B cell (primary cell): ENCODE results near the gene SPCS2. TPM values are rescaled to one million over a fixed set of nuclear protein-coding genes. Genes with fewer than 3 reads are reported as not detected.

Experiments
- ATAC-seq: fragments of 200-7000 bp; cut with Tn5 transposase; one replicate; pipeline ENCODE4 v1.10.0; 2021; ENCODE audit warnings: low read depth, mild to moderate bottlenecking, moderate number of reproducible peaks, moderate library complexity
- CTCF ChIA-PET: fragments of 350-600 bp; sonication (Branson Sonifier 250); formaldehyde crosslinking; loops from one replicate; lab custom pipeline; 2021; ENCODE audit warnings: antibody characterized with exemption, inconsistent platforms; lab: Charles Lee
- POLR2A ChIA-PET: fragments of 350-600 bp; sonication (Branson Sonifier 250); formaldehyde crosslinking; loops from one replicate; lab custom pipeline; 2021; ENCODE audit warnings: antibody characterized with exemption; lab: Charles Lee
- DNase-seq: peaks from one replicate; pipeline ENCODE4 v3.0.0; 2013
- H2AFZ ChIP-seq: 2 replicates; pipeline ENCODE4 v1.6.1; 2012; ENCODE audit warnings: mild to moderate bottlenecking, low read depth, low read length; ENCODE audit not compliant: insufficient read depth, poor library complexity, severe bottlenecking
- H3K27ac ChIP-seq, 2 donors: 1 replicate in 1 of 2; 2 replicates in 1 of 2; pipeline ENCODE4 v1.5.1; 2012 to 2013; ENCODE audit warnings: low read length in 2 of 2, mild to moderate bottlenecking in 2 of 2, moderate library complexity in 1 of 2
- H3K27me3 ChIP-seq, 4 experiments: fragments of 200-600 bp in 1 of 4; sonication (generic) in 1 of 4; replicated peaks in 1 of 4; 1 replicate in 2 of 4; 2 replicates in 2 of 4; pipeline versions ENCODE4 v1.6.1 to v1.7.0; 2013 to 2016; ENCODE audit warnings: low read length in 3 of 4, mild to moderate bottlenecking in 2 of 4, mixed read lengths in 1 of 4, moderate library complexity in 1 of 4; ENCODE audit not compliant: insufficient read depth in 4 of 4, control insufficient read depth in 3 of 4; ENCODE audit errors: control extremely low read depth in 1 of 4
- H3K36me3 ChIP-seq, 2 experiments: replicated peaks in 1 of 2; 1 replicate in 1 of 2; 2 replicates in 1 of 2; pipeline versions ENCODE4 v1.6.1 to v1.7.1; 2013; ENCODE audit warnings: low read length in 1 of 2; ENCODE audit not compliant: insufficient read depth in 2 of 2, control insufficient read depth in 1 of 2; ENCODE audit errors: control extremely low read depth in 1 of 2, extremely low read depth in 1 of 2
- H3K4me1 ChIP-seq, 2 donors: fragments of 200-600 bp in 1 of 2; sonication (generic) in 1 of 2; 1 replicate in 1 of 2; 2 replicates in 1 of 2; pipeline versions ENCODE4 v1.5.1 to v1.6.1; 2013 to 2017; ENCODE audit warnings: low read length in 2 of 2; ENCODE audit not compliant: control insufficient read depth in 2 of 2, insufficient read depth in 2 of 2
- H3K4me2 ChIP-seq: replicated peaks from 2 replicates; pipeline ENCODE3; 2012; ENCODE audit warnings: mild to moderate bottlenecking, low read depth, low read length; ENCODE audit not compliant: poor library complexity, severe bottlenecking
- H3K4me3 ChIP-seq, 5 experiments: fragments of 200-600 bp in 1 of 5; sonication (generic) in 1 of 5; 1 replicate in 3 of 5; 2 replicates in 2 of 5; pipeline versions ENCODE4 v1.5.1 to v1.7.0; 2011 to 2016; ENCODE audit warnings: low read length in 4 of 5, mild to moderate bottlenecking in 4 of 5, low read depth in 2 of 5, control low read depth in 1 of 5, moderate library complexity in 1 of 5; ENCODE audit not compliant: insufficient read depth in 1 of 5; ENCODE audit errors: control extremely low read depth in 1 of 5, extremely low read depth in 1 of 5
- H3K79me2 ChIP-seq: fragments of 200-600 bp; sonication (generic); one replicate; pipeline ENCODE4 v1.6.0; 2016; ENCODE audit warnings: low read length; ENCODE audit not compliant: control insufficient read depth, insufficient read depth
- H3K9ac ChIP-seq: fragments of 200-600 bp; sonication (generic); 2 replicates; pipeline ENCODE4 v1.6.1; 2017; ENCODE audit warnings: mild to moderate bottlenecking, low read length, moderate library complexity
- H3K9me3 ChIP-seq, 3 donors: one replicate each; pipeline versions ENCODE4 v1.6.1 to v1.7.1; 2013; ENCODE audit warnings: low read length in 2 of 3; ENCODE audit not compliant: control insufficient read depth in 2 of 3, insufficient read depth in 1 of 3; ENCODE audit errors: control extremely low read depth in 1 of 3
- H4K20me1 ChIP-seq: 2 replicates; pipeline ENCODE4 v1.6.0; 2012; ENCODE audit warnings: mild to moderate bottlenecking, low read length; ENCODE audit not compliant: insufficient read depth, control insufficient read depth, poor library complexity, severe bottlenecking
- H3K27ac Mint-ChIP-seq: one replicate; pipeline ENCODE4 v1.8.0; 2021; ENCODE audit warnings: mixed read lengths
- H3K27me3 Mint-ChIP-seq: one replicate; pipeline ENCODE4 v1.8.0; 2021; ENCODE audit warnings: mixed read lengths
- H3K4me1 Mint-ChIP-seq: one replicate; pipeline ENCODE4 v1.8.0; 2021; ENCODE audit warnings: mixed read lengths
- H3K4me3 Mint-ChIP-seq: one replicate; pipeline ENCODE4 v1.8.0; 2021; ENCODE audit warnings: mixed read lengths
- H3K9me3 Mint-ChIP-seq: one replicate; pipeline ENCODE4 v1.8.0; 2022; ENCODE audit warnings: mixed read lengths; ENCODE audit not compliant: insufficient read depth
- EZH2 ChIP-seq: IDR thresholded peaks from 2 replicates; pipeline ENCODE4 v1.6.1; 2012; ENCODE audit warnings: borderline replicate concordance, low read depth, mild to moderate bottlenecking, moderate library complexity, low read length; ENCODE audit not compliant: insufficient read depth, poor library complexity, severe bottlenecking
- WGBS: methylation state at CpG from one replicate; pipeline ENCODE4 v1.1.5; 2013; ENCODE audit warnings: missing lambda C conversion rate; ENCODE audit not compliant: insufficient coverage; 5-methylcytosine and 5-hydroxymethylcytosine counted together
- intact Hi-C: fragments of 100-400 bp; cut with micrococcal nuclease; formaldehyde crosslinking; loops from one replicate; pipeline ENCODE4 v1.10.0; 2022
- polyA plus RNA-seq: library from polyadenylated mRNA; depleted of rRNA; stranded (reverse); fragments of >200 nt; gene quantifications from 2 replicates; pipeline ENCODE4 v1.2.3, GENCODE V29; 2012
- total RNA-seq, 2 donors: library from RNA; stranded (reverse); fragments of 120-200 nt in 1 of 2; gene quantifications; 1 replicate in 1 of 2; 2 replicates in 1 of 2; pipeline versions ENCODE4 v1.2.3 to v1.2.4, GENCODE V29; 2013 to 2022
- TF ChIP-seq, protein P1 (sequence below): fragments of 200-600 bp; IDR thresholded peaks from one replicate; pipeline ENCODE4 v1.8.0; 2022; ENCODE audit warnings: antibody characterized with exemption, mild to moderate bottlenecking

The SPCS2 gene
- total and polyA plus RNA-seq, 2 donors (not counting 1 experiment from before 2014, with no cell fraction given): 17.8 to 98.5 TPM

DNA sequence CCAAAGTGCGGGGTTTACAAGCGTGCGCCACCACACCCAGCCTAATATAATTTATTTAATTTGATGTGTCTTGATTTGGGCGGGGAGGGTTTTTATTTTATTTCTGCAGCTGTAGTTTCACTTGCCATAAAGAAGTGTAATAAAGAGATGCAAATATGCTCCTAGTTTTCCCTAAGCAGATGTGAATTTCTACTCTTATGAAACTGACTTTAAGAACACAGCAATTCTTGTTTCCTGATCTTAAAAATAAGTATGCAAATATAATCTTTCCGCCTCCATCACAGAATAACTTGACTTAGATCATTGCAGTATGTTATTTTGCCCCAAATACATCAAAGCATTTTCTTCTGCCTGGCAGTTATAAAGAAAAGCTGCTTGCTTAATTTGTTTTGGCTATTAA, 4.4 kb downstream of the SPCS2 start:
- Histone ChIP-seq H3K27me3 (no peaks in the 10 kb centered on the region), H4K20me1 (peaks cover 18% of the 10 kb centered on the region), H3K4me1 (peaks cover 59 to 66% of the 10 kb centered on the region in 2 donors), H3K4me3 (peak overlapping the region in 3 of 5 experiments; percentile 6 to 60 (median 7)), H3K79me2 (peaks cover 100% of the 10 kb centered on the region), H3K36me3 (peaks cover 6 to 19% of the 10 kb centered on the region in 2 experiments), H3K4me2 (peak overlapping the region; percentile 82), H2AFZ (no peak overlapping the region), H3K27ac (peak overlapping the region; percentile 85 to 95), H3K9ac (peak overlapping the region; percentile 54), H3K9me3 (no peaks in the 10 kb centered on the region)
- ChIA-PET CTCF (no interaction called here), POLR2A (no interaction called here)
- intact Hi-C loops: no loop called here
- Mint-ChIP-seq H3K4me3 (peak overlapping the region; percentile 76), H3K4me1 (peaks cover 83% of the 10 kb centered on the region), H3K27me3 (no peaks in the 10 kb centered on the region), H3K9me3 (no peaks in the 10 kb centered on the region), H3K27ac (peak overlapping the region; percentile 82)
- peak; percentile 36 for DNase-seq
- TF ChIP-seq, protein P1, sequence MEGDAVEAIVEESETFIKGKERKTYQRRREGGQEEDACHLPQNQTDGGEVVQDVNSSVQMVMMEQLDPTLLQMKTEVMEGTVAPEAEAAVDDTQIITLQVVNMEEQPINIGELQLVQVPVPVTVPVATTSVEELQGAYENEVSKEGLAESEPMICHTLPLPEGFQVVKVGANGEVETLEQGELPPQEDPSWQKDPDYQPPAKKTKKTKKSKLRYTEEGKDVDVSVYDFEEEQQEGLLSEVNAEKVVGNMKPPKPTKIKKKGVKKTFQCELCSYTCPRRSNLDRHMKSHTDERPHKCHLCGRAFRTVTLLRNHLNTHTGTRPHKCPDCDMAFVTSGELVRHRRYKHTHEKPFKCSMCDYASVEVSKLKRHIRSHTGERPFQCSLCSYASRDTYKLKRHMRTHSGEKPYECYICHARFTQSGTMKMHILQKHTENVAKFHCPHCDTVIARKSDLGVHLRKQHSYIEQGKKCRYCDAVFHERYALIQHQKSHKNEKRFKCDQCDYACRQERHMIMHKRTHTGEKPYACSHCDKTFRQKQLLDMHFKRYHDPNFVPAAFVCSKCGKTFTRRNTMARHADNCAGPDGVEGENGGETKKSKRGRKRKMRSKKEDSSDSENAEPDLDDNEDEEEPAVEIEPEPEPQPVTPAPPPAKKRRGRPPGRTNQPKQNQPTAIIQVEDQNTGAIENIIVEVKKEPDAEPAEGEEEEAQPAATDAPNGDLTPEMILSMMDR: no peak
- no CpG with 5 or more reads among the region's 5 CpGs for WGBS
- no peak for ATAC-seq

- WGBS: no CpG with 5 or more reads among the region's 1 CpG
- H3K4me3 Mint-ChIP-seq: peak overlapping the region; percentile 51
- intact Hi-C loops: no loop called here
- peak overlapping the region; percentile 54 for H3K9ac ChIP-seq
- H3K9me3 Mint-ChIP-seq: no peaks in the 10 kb centered on the region
- no peak overlapping the region for H2AFZ ChIP-seq
- CTCF ChIA-PET: no interaction called here
- H3K27me3 ChIP-seq: no peaks in the 10 kb centered on the region
- no peak for ATAC-seq
- peaks cover 59 to 70% of the 10 kb centered on the region in 2 donors for H3K4me1 ChIP-seq
- peak overlapping the region; percentile 59 to 95 for H3K27ac ChIP-seq
- POLR2A ChIA-PET: no interaction called here
- peak overlapping the region; percentile 86 for H3K27ac Mint-ChIP-seq
- H3K4me2 ChIP-seq: peak overlapping the region; percentile 82
- H4K20me1 ChIP-seq: peaks cover 25% of the 10 kb centered on the region
- H3K9me3 ChIP-seq: no peaks in the 10 kb centered on the region
- peaks cover 84% of the 10 kb centered on the region for H3K4me1 Mint-ChIP-seq
- H3K79me2 ChIP-seq: peaks cover 100% of the 10 kb centered on the region
- H3K4me3 ChIP-seq: peak overlapping the region in 1 of 5 experiments; percentile 60
- no peaks in the 10 kb centered on the region for H3K27me3 Mint-ChIP-seq
- H3K36me3 ChIP-seq: peaks cover 8 to 25% of the 10 kb centered on the region in 2 experiments
- TF ChIP-seq, protein P1: no peak
- TF ChIP-seq EZH2: no peak
- no peak for DNase-seq
These were observed 5.1 kb downstream of the SPCS2 start for GRCh38 chr11:74954199-74954598.
